Stimulated activated memory B cell treated with anti-CD40 and anti-IgM and Interleukin-4, amounts not matched to agents 10 μg/mL and 1 μg/mL and 100 μg/mL, for 72 hours (primary cell): Measurements from ENCODE around the gene ING3.

Experiments
- ATAC-seq: fragments of 150-1000 bp; cut with Tn5 transposase; 2 replicates; pipeline ENCODE4 v1.10.0; 2021
- H3K27ac Mint-ChIP-seq: one replicate; pipeline ENCODE4 v1.8.0; 2022; ENCODE audit warnings: mild to moderate bottlenecking, mixed read lengths
- H3K27me3 Mint-ChIP-seq: one replicate; pipeline ENCODE4 v1.8.0; 2022; ENCODE audit warnings: mixed read lengths
- H3K36me3 Mint-ChIP-seq: one replicate; pipeline ENCODE4 v1.8.0; 2022; ENCODE audit warnings: mixed read lengths
- H3K4me1 Mint-ChIP-seq: one replicate; pipeline ENCODE4 v1.8.0; 2022; ENCODE audit warnings: mixed read lengths
- H3K4me3 Mint-ChIP-seq: one replicate; pipeline ENCODE4 v1.8.0; 2022; ENCODE audit warnings: mild to moderate bottlenecking, moderate library complexity, mixed read lengths
- H3K9me3 Mint-ChIP-seq: one replicate; pipeline ENCODE4 v1.8.0; 2022; ENCODE audit warnings: mixed read lengths

ING3 gene

GRCh38 chr7:120990468-120991118 is 40.0 kb downstream of the ING3 start:
- peaks cover 25% of the 10 kb centered on the region for H3K4me1 Mint-ChIP-seq
- H3K4me3 Mint-ChIP-seq = no peak overlapping the region
- no peak overlapping the region for H3K27ac Mint-ChIP-seq
- no peaks in the 10 kb centered on the region for H3K36me3 Mint-ChIP-seq
- no peak for ATAC-seq
- peaks cover 59% of the 10 kb centered on the region for H3K27me3 Mint-ChIP-seq
- H3K9me3 Mint-ChIP-seq = no peaks in the 10 kb centered on the region

GRCh38 chr7:120991161-120991560 is 40.6 kb downstream of the ING3 start:
- Mint-ChIP-seq H3K4me1 (peaks cover 31% of the 10 kb centered on the region), H3K9me3 (no peaks in the 10 kb centered on the region), H3K36me3 (no peaks in the 10 kb centered on the region), H3K27ac (no peak overlapping the region), H3K27me3 (peaks cover 59% of the 10 kb centered on the region), H3K4me3 (no peak overlapping the region)
- ATAC-seq = no peak

- Mint-ChIP-seq H3K36me3 (no peaks in the 10 kb centered on the region), H3K4me1 (peaks cover 35% of the 10 kb centered on the region), H3K4me3 (no peak overlapping the region), H3K27ac (no peak overlapping the region), H3K27me3 (peaks cover 56% of the 10 kb centered on the region), H3K9me3 (no peaks in the 10 kb centered on the region)
- no peak for ATAC-seq
Measured at GRCh38 chr7:120991581-120991980, 41.0 kb downstream of the ING3 start.

- ATAC-seq = no peak
- Mint-ChIP-seq H3K27me3 (peaks cover 48% of the 10 kb centered on the region), H3K4me1 (peaks cover 41% of the 10 kb centered on the region)
Measured at GRCh38 chr7:120992272-120992964, 41.8 kb downstream of the ING3 start.

GRCh38 chr7:120992965-120993494 is 42.5 kb downstream of the ING3 start:
- ATAC-seq = no peak
- Mint-ChIP-seq H3K4me3 (no peak overlapping the region), H3K9me3 (no peaks in the 10 kb centered on the region), H3K4me1 (peaks cover 41% of the 10 kb centered on the region), H3K27me3 (peaks cover 45% of the 10 kb centered on the region), H3K27ac (no peak overlapping the region), H3K36me3 (no peaks in the 10 kb centered on the region)

More at GRCh38 chr7:120992272-120992964, 41.8 kb downstream of the ING3 start:
- Mint-ChIP-seq H3K9me3 (no peaks in the 10 kb centered on the region), H3K27ac (no peak overlapping the region), H3K36me3 (no peaks in the 10 kb centered on the region), H3K4me3 (no peak overlapping the region)

GRCh38 chr7:120993553-120994191 is 43.1 kb downstream of the ING3 start:
- Mint-ChIP-seq H3K4me1 (peaks cover 36% of the 10 kb centered on the region), H3K4me3 (no peak overlapping the region), H3K36me3 (no peaks in the 10 kb centered on the region), H3K27me3 (peaks cover 43% of the 10 kb centered on the region), H3K27ac (no peak overlapping the region), H3K9me3 (no peaks in the 10 kb centered on the region)
- ATAC-seq = no peak

- H3K4me1 Mint-ChIP-seq = peaks cover 26% of the 10 kb centered on the region
- H3K36me3 Mint-ChIP-seq = no peaks in the 10 kb centered on the region
- no peaks in the 10 kb centered on the region for H3K9me3 Mint-ChIP-seq
- H3K27me3 Mint-ChIP-seq = peaks cover 32% of the 10 kb centered on the region
- ATAC-seq = no peak
- H3K4me3 Mint-ChIP-seq = no peak overlapping the region
- H3K27ac Mint-ChIP-seq = no peak overlapping the region
Measured at GRCh38 chr7:120994512-120995410, 44.2 kb downstream of the ING3 start.

- H3K4me1 Mint-ChIP-seq = peaks cover 24% of the 10 kb centered on the region
- no peaks in the 10 kb centered on the region for H3K36me3 Mint-ChIP-seq
- H3K4me3 Mint-ChIP-seq = no peak overlapping the region
- H3K27ac Mint-ChIP-seq = no peak overlapping the region
- peaks cover 28% of the 10 kb centered on the region for H3K27me3 Mint-ChIP-seq
- ATAC-seq = no peak
- no peaks in the 10 kb centered on the region for H3K9me3 Mint-ChIP-seq
Measured at GRCh38 chr7:120995654-120996053, 45.1 kb downstream of the ING3 start.

GRCh38 chr7:120996333-120996987 is 45.9 kb downstream of the ING3 start:
- H3K9me3 Mint-ChIP-seq = no peaks in the 10 kb centered on the region
- ATAC-seq = no peak
- no peak overlapping the region for H3K27ac Mint-ChIP-seq
- H3K4me3 Mint-ChIP-seq = no peak overlapping the region
- peaks cover 28% of the 10 kb centered on the region for H3K27me3 Mint-ChIP-seq
- peaks cover 24% of the 10 kb centered on the region for H3K4me1 Mint-ChIP-seq
- no peaks in the 10 kb centered on the region for H3K36me3 Mint-ChIP-seq

- ATAC-seq = no peak
- H3K27ac Mint-ChIP-seq = no peak overlapping the region
- H3K36me3 Mint-ChIP-seq = no peaks in the 10 kb centered on the region
- H3K9me3 Mint-ChIP-seq = no peaks in the 10 kb centered on the region
- H3K27me3 Mint-ChIP-seq = peaks cover 28% of the 10 kb centered on the region
- peaks cover 24% of the 10 kb centered on the region for H3K4me1 Mint-ChIP-seq
- H3K4me3 Mint-ChIP-seq = no peak overlapping the region
Measured at GRCh38 chr7:120996988-120997345, 46.4 kb downstream of the ING3 start.

- Mint-ChIP-seq H3K4me1 (peaks cover 24% of the 10 kb centered on the region), H3K27me3 (peaks cover 28% of the 10 kb centered on the region), H3K4me3 (no peak overlapping the region), H3K36me3 (no peaks in the 10 kb centered on the region), H3K9me3 (no peaks in the 10 kb centered on the region), H3K27ac (no peak overlapping the region)
- no peak for ATAC-seq
Measured at GRCh38 chr7:120997882-120998474, 47.4 kb downstream of the ING3 start.

GRCh38 chr7:120998520-120998919 is 47.9 kb downstream of the ING3 start:
- no peaks in the 10 kb centered on the region for H3K36me3 Mint-ChIP-seq
- H3K4me3 Mint-ChIP-seq = no peak overlapping the region
- peaks cover 33% of the 10 kb centered on the region for H3K27me3 Mint-ChIP-seq

GRCh38 chr7:120998996-120999565 is 48.5 kb downstream of the ING3 start:
- ATAC-seq = no peak
- H3K9me3 Mint-ChIP-seq = no peaks in the 10 kb centered on the region
- no peaks in the 10 kb centered on the region for H3K36me3 Mint-ChIP-seq
- peaks cover 24% of the 10 kb centered on the region for H3K4me1 Mint-ChIP-seq
- H3K4me3 Mint-ChIP-seq = no peak overlapping the region
- H3K27me3 Mint-ChIP-seq = peaks cover 32% of the 10 kb centered on the region
- no peak overlapping the region for H3K27ac Mint-ChIP-seq

More at GRCh38 chr7:120998520-120998919, 47.9 kb downstream of the ING3 start:
- Mint-ChIP-seq H3K9me3 (no peaks in the 10 kb centered on the region), H3K4me1 (peaks cover 24% of the 10 kb centered on the region), H3K27ac (no peak overlapping the region)
- no peak for ATAC-seq
